Measurements from ENCODE around the gene DLG1. TPM values are rescaled to one million over a fixed set of nuclear protein-coding genes. Genes with fewer than 3 reads are reported as not detected.

The DLG1 gene
- total and polyA plus RNA-seq, 2 experiments from 2014 or later: 54.8 to 128 TPM

- no peak for DNase-seq (ENCODE audit: low spot score)
- 85% methylated on average over 27 of the region's 27 CpGs for WGBS (ENCODE audit: low lambda C conversion rate, missing lambda C conversion rate)
- H3K27me3 ChIP-seq: no peaks in the 10 kb centered on the region
- TF ChIP-seq, protein P1, sequence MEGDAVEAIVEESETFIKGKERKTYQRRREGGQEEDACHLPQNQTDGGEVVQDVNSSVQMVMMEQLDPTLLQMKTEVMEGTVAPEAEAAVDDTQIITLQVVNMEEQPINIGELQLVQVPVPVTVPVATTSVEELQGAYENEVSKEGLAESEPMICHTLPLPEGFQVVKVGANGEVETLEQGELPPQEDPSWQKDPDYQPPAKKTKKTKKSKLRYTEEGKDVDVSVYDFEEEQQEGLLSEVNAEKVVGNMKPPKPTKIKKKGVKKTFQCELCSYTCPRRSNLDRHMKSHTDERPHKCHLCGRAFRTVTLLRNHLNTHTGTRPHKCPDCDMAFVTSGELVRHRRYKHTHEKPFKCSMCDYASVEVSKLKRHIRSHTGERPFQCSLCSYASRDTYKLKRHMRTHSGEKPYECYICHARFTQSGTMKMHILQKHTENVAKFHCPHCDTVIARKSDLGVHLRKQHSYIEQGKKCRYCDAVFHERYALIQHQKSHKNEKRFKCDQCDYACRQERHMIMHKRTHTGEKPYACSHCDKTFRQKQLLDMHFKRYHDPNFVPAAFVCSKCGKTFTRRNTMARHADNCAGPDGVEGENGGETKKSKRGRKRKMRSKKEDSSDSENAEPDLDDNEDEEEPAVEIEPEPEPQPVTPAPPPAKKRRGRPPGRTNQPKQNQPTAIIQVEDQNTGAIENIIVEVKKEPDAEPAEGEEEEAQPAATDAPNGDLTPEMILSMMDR (IDR thresholded peaks at IDR 0.05; ENCODE audit: poor library complexity): no peak
- TF ChIP-seq EZH2 (IDR thresholded peaks at IDR 0.05; ENCODE audit: borderline replicate concordance) (no peak), EZH2phosphoT487 (IDR thresholded peaks at IDR 0.05; ENCODE audit: low read depth, severe bottlenecking, unreplicated experiment) (no peak)
- H3K9me3 ChIP-seq (ENCODE audit: low read depth): no peaks in the 10 kb centered on the region
- no peaks in the 10 kb centered on the region for H4K20me1 ChIP-seq (ENCODE audit: insufficient read depth, poor library complexity, severe bottlenecking)
- H3K4me2 ChIP-seq: no peak overlapping the region
- H3K27ac ChIP-seq: no peak overlapping the region
- H3K79me2 ChIP-seq: no peaks in the 10 kb centered on the region
- peaks cover 3% of the 10 kb centered on the region for H3K4me1 ChIP-seq (ENCODE audit: insufficient read depth)
- no peak overlapping the region for H2AFZ ChIP-seq
- H3K9me2 ChIP-seq (replicated peaks; ENCODE audit: insufficient read depth): no peaks in the 10 kb centered on the region
- H3K4me3 ChIP-seq: no peak overlapping the region
- no peaks in the 10 kb centered on the region for H3K36me3 ChIP-seq (replicated peaks; ENCODE audit: insufficient read depth, low read depth)
Measured at GRCh38 chr3:197023241-197023997, 275.0 kb downstream of the DLG1 start.

DNA sequence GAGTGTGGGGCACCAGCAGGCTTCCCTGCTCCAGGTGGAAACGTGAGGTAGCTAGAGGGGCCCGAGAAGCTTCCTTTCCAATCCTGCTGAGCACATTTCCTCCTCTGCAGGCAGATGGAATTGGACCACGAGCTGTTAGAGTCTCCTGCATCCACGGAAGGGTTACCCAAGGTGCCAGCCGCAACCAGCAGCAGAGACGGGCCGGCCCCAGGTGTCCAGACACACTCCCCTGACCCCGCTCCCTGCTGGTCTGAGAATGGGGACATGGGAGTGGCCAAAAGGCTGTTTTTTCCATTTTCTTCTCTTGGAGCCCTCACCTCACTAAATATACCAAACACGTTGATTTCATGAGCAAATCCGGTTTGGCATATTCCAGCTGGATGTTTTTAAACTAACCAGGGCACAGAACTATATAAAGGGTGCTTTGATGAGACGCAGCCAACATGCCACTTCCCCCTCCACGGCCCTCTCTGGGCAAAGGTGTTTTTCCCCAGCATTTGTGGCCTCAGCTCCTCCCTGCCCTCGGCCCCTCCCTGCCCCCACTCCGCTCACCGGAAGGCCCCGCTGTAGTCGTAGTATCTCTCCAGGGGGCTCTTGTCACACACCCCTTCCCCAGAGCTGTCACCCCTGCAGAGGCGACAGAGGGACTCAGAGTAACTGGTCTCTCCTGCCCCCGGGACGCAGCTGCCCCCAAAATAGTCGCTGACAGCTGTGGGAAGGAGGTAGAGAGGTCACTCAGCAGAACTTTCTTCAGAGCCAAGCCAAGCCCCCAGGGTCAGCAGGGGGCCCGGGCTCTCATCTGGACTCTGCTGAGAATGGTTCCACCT lies 275.8 kb downstream of the DLG1 start:
- no peaks in the 10 kb centered on the region for H4K20me1 ChIP-seq (ENCODE audit: insufficient read depth, poor library complexity, severe bottlenecking)
- no peak for DNase-seq (ENCODE audit: low spot score)
- H3K36me3 ChIP-seq (replicated peaks; ENCODE audit: insufficient read depth, low read depth): no peaks in the 10 kb centered on the region
- H3K27ac ChIP-seq: no peak overlapping the region
- H3K9me3 ChIP-seq (ENCODE audit: low read depth): no peaks in the 10 kb centered on the region
- H3K79me2 ChIP-seq: no peaks in the 10 kb centered on the region
- WGBS (ENCODE audit: low lambda C conversion rate, missing lambda C conversion rate): 50% methylated on average over 22 of the region's 22 CpGs
- H3K4me3 ChIP-seq: no peak overlapping the region
- TF ChIP-seq EZH2 (IDR thresholded peaks at IDR 0.05; ENCODE audit: borderline replicate concordance) (no peak), EZH2phosphoT487 (IDR thresholded peaks at IDR 0.05; ENCODE audit: low read depth, severe bottlenecking, unreplicated experiment) (no peak)
- TF ChIP-seq, protein P1 (IDR thresholded peaks at IDR 0.05; ENCODE audit: poor library complexity): no peak
- no peaks in the 10 kb centered on the region for H3K4me1 ChIP-seq (ENCODE audit: insufficient read depth)
- H3K4me2 ChIP-seq: no peak overlapping the region
- H2AFZ ChIP-seq: no peak overlapping the region
- no peaks in the 10 kb centered on the region for H3K9me2 ChIP-seq (replicated peaks; ENCODE audit: insufficient read depth)
- no peaks in the 10 kb centered on the region for H3K27me3 ChIP-seq

DNA sequence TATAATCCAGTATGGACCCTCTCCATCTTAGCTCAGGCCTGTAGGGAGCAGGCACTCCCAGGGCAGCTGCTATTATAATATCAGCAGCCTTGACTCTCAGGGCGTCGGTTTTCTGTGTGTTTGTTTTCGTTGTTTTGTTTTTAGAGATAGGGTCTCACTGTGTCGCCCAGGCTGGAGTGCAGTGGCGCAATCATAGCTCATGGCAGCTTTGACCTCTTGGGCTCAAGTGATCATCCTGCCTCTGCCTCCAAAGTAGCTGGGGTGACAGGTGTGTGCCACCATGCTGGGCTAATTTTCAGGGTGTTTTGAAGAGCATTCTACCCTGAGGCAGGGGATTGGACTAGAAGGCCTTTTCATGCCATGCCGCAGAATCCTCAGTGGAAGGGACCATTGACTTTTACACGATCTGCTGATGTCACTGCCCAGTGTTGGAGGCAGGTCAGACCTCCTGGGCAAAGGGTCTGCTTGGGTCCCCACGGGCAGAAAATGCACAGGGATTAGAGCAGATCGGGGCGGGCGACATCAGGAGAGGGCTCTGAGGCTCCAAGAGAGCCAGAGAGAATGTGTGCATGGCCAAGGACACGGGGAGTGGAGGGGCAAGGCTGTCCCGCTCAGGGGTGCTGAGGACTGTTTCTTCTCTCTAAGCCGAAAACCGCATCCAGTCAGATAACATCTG lies 276.5 kb downstream of the DLG1 start:
- Histone ChIP-seq H3K79me2 (no peaks in the 10 kb centered on the region), H3K4me3 (no peak overlapping the region), H3K9me2 (replicated peaks; ENCODE audit: insufficient read depth) (no peaks in the 10 kb centered on the region), H2AFZ (no peak overlapping the region), H3K27ac (no peak overlapping the region), H3K27me3 (no peaks in the 10 kb centered on the region), H3K4me1 (ENCODE audit: insufficient read depth) (no peaks in the 10 kb centered on the region), H4K20me1 (ENCODE audit: insufficient read depth, poor library complexity, severe bottlenecking) (no peaks in the 10 kb centered on the region), H3K4me2 (no peak overlapping the region), H3K36me3 (replicated peaks; ENCODE audit: insufficient read depth, low read depth) (no peaks in the 10 kb centered on the region), H3K9me3 (ENCODE audit: low read depth) (no peaks in the 10 kb centered on the region)
- WGBS (ENCODE audit: low lambda C conversion rate, missing lambda C conversion rate): 77% methylated on average over 15 of the region's 15 CpGs
- TF ChIP-seq EZH2 (IDR thresholded peaks at IDR 0.05; ENCODE audit: borderline replicate concordance) (no peak), EZH2phosphoT487 (IDR thresholded peaks at IDR 0.05; ENCODE audit: low read depth, severe bottlenecking, unreplicated experiment) (no peak)
- no peak for DNase-seq (ENCODE audit: low spot score)
